ENCODE data around the gene LMO2.
A peak's percentile ranks its signal among the peaks of the same experiment; 100 is the strongest.
"Not testable (repeated sequence)": the region's sequence is repeated elsewhere in the genome, so short reads cannot be mapped to it uniquely, and the experiment has no call there.

LMO2 gene

DNA sequence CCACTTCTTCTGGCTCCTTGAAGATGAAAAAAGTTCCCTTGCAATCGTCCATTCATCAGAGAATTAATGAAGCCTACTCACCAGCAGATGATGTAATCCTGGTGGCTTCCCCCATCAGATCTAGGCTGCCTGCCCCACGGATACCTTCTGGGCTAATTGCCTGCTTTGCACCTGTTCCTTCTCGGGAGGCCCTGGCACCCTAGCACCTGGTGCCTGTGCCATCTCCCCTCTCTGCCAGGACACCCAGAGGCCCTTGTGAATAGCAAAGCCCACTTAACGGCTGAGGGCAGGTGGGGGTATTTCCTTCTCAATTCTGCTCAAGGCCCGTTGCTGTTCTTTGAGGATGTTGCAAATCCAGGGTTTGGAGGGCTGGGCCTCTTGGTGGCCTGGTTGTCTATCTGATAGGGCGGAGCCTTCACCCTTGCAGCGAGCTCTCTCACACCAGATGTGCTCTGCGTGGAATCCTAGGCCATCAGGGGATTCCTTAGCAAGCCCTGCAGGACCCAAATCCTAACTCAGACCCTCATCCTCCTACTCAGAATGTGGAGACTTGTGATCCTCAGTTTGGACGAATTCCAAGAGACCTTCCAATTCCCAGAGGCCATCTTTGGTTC lies at the start of gene LMO2:
Gene LMO2, minus strand, starts transcription at position 363 of the 614 bp plus-strand sequence. CDS start 22,360 bp downstream, outside the sequence.
- DNase-seq (ENCODE audit: low read depth in 3 of 3) = no peak

DNA sequence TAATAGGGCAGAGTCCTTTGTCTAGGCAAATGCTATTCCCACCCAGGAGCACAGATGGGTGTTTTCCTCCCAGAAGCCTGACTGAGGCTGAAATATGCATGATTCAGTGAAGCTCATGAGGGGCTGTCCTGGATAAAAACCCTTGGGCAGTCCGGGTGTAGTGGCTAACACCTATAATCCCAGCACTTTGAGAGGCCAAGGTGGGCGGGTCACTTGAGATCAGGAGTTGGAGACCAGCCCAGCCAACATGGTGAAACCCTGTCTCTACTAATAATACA lies 48.6 kb upstream of the LMO2 start:
- DNase-seq (ENCODE audit: low read depth in 3 of 3) = no peak

DNA sequence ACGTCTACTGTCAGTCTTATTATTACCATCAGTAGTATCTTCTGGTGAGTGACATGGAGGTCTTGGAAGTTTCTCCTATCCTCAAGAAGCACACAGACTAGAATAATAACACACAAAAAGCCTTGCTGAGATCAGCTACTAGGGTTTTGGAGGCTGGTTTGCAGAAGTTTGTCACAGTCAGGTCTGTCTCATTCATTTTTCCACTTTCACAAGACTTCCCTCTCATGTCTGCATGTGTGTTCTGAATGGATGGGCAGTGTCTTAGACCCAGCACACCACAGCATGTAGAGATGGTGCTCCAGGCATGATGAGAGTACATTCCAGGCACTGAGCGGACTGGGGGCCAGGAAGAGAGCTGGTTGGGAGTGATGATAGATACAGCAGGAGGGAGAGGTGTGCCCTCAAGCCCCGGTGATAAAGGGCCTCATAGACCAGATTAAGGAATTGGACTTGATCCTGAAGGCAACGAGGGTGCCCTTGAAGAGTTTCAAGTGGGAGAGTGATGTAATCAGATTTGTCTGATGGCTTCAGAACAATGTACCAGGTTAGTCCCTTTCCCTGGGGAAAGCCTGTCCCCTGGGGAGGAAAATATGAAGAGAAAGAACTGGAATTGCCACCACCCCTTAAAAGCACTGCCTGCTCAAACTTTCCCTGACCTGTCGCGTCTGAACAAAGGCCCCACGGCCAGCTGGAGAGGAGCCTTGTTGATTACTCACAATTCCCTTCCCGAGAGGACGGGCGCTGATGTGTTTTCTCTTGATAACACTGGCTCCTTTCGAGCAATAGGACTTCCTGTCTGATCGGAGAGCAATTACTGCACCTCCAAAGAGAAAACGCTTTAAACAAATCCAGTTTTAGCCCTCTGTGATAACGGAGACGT lies 45.1 kb upstream of the LMO2 start:
- DNase-seq (ENCODE audit: low read depth in 3 of 3) = no peak

DNA sequence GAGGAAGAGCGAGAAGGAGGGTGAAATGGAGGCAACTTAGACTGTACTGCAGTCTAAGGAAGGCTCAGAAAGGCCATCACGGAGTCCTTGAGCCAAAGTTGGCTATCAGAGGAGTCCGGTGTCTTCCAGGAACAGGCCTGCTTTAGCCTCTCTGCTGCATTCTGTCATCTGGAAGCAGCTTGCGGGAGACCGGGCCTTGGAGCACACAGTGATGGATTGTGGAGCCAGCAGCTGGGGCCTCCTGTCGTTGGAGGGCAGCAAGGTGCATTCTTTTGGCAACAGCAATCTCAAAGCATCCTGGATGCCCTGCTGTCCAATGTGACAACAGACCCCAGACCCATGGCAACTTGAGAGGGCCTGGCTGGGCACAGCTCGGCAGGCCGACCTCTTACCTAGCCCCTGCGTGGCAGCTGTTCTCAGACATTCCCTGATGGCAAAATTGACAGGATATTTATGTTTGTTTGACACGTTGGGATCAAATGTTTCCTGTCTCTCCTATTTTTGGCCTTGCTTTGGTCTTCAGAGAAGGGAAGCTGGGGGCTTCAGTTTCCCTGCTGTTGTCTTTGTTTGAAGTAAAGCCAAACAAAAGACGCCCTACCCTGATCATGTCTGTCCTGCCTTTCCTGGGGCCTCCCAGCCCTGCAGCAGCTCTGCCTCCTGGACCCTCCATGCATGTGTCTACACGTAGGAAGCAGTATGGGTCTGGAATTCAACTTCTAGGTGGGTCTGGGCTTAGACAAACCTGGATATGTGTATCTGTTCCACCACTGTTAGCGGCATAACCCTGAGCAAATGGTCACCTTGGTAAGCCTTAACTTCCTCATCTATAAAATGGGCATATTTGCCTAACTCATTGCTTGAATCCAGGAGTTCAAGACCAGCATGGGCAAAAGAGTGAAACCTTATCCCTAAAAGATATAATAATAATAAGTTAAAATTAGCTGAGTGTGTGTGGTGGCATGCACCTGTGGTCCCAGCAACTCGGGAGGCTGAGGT lies 43.9 kb upstream of the LMO2 start:
- DNase-seq (ENCODE audit: low read depth in 3 of 3) = no peak

DNA sequence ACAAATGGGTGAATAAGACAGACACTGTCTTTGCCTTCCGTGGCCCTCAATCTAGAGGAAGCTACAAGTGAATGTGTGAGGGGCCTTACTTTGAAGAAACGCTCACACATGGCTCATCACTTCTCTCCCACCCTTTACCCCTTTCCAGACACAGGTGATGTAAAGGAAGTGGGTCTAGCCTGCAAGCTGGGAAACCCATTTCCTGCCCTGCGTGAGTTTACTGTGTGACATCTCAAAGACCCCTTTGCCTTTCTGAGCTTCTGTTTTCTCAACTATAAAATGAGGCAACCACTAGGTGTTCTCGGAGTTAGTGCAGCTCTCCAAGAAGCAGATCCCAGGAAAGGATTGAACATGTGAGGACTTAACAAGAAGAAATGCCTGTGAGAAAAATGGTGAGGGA lies 43.1 kb upstream of the LMO2 start:
- DNase-seq (ENCODE audit: low read depth in 3 of 3) = no peak

DNA sequence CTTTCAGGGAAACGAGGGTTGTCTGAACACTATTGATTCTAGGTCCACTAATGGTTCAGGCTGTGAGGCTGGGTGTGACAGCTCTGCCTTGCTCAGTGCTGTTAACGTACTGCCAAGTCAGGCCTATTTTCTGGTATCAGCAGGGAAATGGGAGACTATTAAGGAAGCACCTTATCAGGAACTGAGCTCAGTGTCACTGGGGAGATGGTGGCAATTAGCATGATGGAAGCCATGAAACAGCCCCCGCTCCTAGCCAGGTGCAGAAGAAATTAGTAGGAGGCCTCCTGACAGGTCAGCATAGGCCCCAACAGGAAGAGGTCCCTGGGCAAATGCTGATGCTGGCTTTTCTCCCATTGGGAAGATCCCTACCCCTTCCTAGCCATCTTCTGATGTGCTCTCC lies 42.6 kb upstream of the LMO2 start:
- no peak for DNase-seq (ENCODE audit: low read depth in 3 of 3)

DNA sequence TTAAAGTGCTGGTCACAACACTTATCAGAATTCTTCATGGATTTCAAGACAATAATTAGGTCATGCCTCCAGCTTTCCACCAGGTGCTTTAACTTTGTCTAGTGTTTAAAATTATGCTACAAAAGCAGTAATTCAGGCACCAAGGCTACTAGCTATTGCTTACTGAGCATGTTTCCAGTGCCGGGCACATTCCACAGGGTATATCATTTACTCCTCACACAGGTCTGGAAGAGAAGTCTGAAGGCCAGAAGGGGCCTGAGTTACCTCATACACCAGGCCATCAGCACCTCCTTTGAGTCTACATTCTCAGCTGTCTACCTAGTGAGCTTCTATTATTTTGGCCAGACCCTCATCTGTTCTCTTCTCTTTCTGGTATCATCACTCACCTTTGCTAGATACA lies 41.7 kb upstream of the LMO2 start:
- no peak for DNase-seq (ENCODE audit: low read depth in 3 of 3)

DNA sequence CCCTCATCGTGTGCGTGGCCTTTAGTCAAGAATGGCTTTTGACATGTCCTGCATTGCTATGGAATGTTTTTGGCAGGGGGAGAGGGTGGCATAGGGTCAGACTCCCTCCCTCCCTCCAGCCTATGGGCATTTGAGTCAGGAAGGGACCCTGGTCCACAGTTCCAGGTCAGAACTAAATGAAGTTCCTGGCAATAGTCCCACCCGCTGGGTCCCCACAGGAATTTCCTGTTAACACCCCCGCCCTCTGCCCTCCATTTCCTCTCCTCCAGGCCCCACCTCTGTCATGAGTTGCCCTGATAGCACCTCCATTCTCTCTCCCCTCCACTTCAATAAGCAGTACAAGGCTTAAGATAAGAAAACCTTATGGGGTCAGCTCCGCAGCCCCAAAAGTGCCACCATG lies 40.8 kb upstream of the LMO2 start:
- DNase-seq (ENCODE audit: low read depth in 3 of 3) = no peak

DNA sequence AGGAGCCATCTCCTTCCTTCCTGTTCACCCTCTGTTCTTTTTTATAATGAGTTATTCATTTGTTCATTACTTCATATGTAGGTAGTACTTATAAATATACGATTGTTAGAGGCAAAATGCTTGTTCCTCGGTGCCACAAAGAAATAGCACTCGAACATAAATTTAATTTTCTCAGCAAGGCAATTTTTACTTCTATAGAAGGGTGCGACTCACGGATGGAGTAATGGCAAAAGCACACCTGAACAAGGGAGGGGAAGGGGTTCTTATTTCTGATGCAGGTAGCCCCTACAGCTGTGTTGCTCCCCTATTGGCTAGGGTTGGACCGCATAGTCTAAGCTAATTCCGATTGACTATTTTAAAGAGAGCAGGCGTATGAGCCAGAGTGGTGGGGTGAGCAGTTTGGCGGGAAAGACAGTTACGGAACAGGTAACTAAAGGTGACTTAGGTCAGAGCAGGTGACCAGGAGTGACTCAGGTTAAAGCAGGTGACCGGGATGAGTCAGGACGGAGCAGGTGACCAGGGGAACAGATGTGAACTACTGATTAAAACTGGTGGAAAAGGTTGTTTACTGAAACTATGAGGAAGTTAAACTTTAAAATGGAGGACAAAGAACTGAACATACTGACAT lies 40.0 kb upstream of the LMO2 start:
- not testable (repeated sequence) for DNase-seq (ENCODE audit: low read depth in 3 of 3)

DNA sequence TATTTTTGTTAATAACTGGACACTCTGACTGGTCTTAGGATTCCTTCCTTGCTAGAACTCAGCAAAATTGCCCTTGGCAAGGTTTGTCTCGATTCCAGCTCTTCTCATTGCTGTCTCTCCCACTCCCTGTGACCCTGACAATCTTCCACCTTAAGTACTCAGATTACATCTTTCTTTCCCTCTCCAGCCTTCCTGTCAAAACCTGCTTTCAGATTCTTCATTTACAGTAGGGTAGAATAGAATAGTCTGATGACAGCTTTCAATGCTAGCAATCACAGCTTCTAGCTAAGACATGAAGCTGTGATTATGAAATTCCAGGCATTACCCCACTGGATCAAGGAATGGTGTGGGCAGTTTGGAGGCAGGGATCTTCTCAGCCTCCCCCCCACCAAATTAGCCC lies 39.2 kb upstream of the LMO2 start:
- DNase-seq (ENCODE audit: low read depth in 3 of 3) = no peak

DNA sequence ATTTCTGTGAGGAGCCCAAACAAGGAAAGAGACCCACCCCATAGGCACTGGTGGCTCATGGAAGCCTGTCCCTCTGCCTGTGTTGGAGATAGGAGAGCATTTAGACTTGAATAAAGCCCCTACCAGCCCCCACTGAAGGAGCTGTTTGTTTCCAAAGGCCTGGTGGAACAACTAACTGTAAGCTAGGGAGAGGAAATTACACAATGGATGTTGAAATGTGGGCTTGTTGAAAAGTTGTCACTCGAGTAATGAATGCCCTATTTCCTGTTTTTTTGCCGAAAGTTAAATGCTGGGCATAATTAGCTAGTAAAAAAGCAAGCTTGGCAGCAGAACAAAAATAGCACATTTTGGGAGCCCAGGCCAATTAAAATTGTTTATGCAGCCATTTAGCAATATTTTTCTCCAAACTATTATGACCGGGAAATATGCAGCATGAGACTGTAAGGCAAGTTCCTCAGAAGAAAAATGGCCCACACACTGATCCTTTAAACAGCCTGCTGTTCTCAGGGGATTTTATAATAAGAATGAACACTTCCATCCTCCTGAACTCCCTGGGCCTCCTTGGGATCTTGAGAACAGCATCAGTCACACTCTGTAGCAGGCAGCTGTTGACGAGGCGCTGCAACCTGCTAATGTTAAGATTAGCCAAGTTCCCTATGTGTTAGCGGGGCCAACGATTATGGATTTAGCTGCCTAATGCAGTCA lies 38.6 kb upstream of the LMO2 start:
- DNase-seq (ENCODE audit: low read depth in 3 of 3) = no peak

DNA sequence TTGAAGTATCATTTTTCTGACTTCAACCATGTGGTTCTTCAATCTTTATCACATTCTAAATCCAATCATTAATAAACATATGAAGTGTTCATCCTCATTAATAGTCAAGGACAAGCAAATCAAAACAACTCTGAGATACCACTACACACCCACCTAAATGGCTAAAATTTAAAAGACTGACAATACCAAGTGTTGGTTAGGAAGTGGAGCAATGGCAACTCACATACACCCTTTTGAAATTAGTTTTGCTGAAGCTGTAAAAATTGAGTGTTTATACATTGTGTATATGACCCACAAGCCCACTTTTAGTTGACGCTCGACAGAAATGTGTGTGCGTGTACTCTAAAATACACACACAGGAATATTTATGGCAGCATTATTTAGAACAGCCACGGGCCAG lies 36.7 kb upstream of the LMO2 start:
- no peak for DNase-seq (ENCODE audit: low read depth in 3 of 3)

DNA sequence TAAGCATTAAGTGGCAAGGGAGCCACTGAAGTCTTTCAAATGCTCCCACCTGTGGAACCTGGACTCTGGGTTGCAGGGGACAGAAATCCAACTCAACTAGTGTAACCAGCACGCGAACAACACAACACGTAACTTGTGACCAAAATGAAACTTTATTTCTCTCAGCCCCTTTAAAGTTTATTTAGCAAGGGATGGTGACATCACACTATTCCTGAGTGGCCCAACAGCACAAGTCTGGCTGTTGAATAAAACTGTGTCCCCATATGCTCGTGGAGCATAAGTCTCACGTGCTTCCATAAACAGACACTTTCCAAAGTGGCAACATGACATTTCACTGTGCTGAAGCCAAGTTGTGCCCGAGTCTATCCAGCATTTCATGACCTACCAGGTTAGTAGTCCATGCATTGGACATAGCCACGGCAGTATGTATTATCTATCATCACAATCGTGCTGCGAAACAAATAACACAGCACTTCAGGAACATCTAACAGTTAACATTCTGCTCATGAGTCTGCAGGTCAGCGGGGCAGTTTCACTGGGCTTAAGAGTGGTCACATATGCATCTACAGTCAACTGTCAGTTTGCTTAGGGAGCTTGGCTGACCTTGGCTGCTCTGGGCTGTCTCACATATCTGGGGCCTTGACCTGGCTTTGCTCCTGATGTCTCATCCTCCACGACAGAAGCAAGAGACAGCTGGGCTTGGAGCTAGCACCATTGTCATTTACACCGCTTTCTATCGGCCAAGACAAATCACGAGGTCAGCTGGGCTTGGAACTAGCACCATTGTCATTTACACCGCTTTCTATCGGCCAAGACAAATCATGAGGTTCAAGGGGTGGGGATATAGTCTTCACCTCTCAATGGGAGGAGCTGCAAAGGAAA lies 35.0 kb upstream of the LMO2 start:
- DNase-seq (ENCODE audit: low read depth in 3 of 3) = no peak

DNA sequence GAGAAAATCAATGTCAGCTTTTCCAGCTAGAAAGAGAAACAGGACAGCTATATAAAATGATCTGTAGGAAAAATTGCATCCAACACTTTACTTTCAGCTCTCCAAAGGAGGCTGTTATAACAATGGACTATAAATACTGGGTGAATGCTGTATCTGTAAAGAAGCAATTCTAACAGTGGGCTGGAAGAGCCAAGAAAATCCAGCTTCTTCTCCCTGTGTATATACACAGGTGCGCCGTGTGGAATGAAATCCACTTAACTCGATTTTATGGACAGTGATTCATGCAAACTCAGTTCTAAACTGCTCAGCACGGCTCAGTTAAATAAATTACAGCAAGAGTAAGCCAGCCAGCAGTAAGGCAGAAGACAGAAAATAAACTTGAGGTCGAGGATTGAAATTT lies 32.5 kb upstream of the LMO2 start:
- no peak for DNase-seq (ENCODE audit: low read depth in 3 of 3)

DNA sequence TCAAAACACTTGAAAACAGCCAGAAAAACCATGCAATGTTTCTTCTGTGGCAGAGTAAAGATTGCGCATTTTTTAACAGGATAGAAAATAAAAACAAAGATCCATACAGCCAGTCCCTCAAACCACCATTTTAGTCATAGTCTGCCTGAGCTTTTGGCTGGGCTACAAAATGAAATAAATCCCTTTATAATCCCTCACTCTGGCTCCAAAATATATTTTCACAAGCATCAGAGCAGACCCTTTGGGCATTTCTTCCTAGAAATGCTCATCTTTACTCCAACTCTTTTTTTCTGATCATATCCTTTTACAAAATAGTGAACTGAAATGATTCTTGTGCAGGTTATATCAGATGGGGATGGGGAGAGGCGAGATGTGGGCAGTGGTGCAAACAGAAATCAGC lies 31.8 kb upstream of the LMO2 start:
- DNase-seq (ENCODE audit: low read depth in 3 of 3) = no peak

DNA sequence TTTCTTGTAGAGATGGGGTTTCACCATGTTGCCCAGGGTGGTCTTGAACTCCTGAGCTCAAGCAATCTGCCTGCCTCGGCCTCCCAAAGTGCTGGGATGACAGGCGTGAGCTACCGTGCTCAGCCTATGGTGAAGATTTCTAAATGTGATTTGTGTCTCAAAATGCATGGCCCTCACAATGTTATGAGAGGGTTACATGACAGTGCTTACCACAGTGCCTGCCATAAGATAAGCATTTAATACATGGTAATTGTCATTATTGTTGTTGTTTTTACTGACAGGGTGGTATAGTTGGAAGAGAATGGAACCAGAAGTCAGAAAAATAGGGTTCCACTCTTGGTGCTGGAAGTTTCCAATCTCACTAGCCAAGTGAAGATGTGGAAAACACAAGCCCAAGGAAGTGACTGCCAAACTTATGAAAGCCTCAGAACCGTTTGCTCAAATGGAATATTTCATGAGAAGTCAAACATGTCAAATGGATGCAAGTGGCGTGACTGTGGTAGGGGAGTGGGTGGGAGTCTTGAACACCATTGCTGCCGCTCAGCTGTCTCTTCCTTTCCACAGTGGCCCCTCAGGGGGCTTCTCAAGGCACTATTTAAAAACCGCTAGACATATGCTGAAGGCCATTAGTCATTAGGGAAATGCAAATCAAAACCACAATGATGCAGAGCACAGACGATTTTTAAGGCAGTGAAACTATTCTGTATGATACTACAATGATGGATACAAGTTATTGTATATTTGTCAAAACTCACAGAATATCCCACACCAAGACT lies 29.1 kb upstream of the LMO2 start:
- peak in 1 of 3 donors; percentile 2 for DNase-seq (ENCODE audit: low read depth in 3 of 3)

DNA sequence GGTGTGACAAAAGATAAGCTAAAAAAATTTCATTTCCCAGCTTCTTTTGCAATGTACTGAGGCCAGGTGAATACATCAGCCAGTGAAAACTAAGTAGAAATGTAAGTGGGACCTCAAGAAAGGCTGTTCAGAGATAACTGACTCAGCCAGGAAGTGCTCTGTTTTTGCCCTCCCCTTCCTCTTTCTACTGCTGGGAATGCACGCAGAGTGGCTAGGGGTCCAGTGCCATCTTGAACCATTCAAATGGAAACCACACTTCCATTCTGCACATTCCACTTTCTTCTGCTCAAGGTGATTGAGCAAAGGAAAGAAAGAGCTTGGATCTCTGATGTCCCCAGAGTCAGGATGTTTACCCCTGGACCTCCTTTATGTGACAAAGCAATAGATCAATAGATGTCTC lies 27.8 kb upstream of the LMO2 start:
- DNase-seq (ENCODE audit: low read depth in 3 of 3) = no peak

DNA sequence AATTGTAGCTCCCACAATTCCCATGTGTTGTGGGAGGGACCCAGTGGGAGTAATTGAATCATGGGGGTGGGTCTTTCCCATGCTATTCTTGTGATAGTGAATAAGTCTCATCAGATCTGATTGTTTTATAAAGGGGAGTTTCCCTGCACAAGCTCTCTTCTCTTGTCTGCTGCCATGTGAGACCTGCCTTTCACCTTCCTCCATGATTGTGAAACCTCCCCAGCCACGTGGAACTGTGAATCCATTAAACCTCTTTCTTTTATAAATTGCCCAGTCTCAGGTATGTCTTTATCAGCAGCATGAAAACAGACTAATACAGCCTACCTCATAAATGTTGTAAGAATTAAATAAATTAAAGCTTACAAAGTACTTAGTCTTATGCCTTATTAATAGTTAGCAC lies 25.5 kb upstream of the LMO2 start:
- DNase-seq (ENCODE audit: low read depth in 3 of 3) = not testable (repeated sequence)

DNA sequence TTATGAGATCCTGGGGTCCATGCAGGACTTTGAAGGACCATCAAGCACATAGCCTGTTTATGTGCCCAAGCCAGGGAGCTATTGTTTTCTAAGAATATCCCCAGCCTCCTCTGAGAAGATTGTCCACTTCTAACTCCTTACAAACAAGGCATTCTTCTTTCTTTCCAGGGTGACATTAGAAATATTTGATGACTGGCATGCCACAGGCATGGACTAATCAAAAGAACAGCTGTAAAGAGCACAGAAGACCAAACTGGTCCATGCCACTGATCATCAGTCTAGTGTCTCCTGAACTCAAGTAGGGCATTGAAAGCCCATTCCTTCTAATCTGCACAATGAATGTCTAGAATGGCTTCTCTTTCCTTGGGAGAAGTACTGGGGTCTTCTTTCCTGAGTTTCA lies 24.9 kb upstream of the LMO2 start:
- DNase-seq (ENCODE audit: low read depth in 3 of 3) = no peak

DNA sequence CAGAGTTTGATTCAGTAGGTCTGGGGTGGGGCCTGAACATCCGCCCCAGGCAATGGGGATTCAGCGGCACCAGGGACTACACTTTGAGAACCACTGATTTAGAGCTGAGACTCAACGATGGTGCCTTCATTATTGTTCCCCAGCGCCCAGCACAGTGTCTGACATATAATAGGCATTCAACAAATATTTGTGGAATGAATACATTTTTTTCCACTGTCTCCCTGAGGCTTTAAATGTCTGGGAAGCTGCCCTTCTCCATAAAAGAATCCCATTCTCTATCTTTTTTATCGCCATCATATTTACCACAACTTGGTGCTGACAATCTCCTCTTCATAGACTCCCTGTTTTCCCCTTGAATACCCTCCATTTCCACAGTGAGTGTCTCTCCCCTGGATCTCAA lies 23.6 kb upstream of the LMO2 start:
- no peak for DNase-seq (ENCODE audit: low read depth in 3 of 3)
